ENCODE results near the gene PTGDR. TPM values are rescaled to one million over a fixed set of nuclear protein-coding genes. Genes with fewer than 3 reads are reported as not detected.

PTGDR gene
- under 1 TPM in 10 of 12 donors, not detected in 2; 0.11 to 0.85 (median 0.41) TPM for polyA plus RNA-seq (ENCODE audit: insufficient read length in 12 of 12)
- long read RNA-seq, donor 1, transcript PTGDR-201 (2 exons, 2,942 nt): major isoform, 17 of 18 reads
- long read RNA-seq, donor 1, partial matches to known transcripts: 0 of 18 reads
- long read RNA-seq, donor 1, other reads (novel, unspliced or antisense): 0 of 18 reads
- long read RNA-seq, donor 2: 0 reads
- long read RNA-seq, donor 3, partial matches to known transcripts: 0 of 1 reads
- long read RNA-seq, donor 3, other reads (novel, unspliced or antisense): 0 of 1 reads
- long read RNA-seq, donor 4: 0 reads
- long read RNA-seq, donor 5: 0 reads
- long read RNA-seq, donor 6: 0 reads
- long read RNA-seq, donor 7: 0 reads
- long read RNA-seq, donor 8, partial matches to known transcripts: 0 of 1 reads
- long read RNA-seq, donor 8, other reads (novel, unspliced or antisense): 0 of 1 reads
- long read RNA-seq, donor 9: 0 reads
- long read RNA-seq, donor 10: 0 reads
- long read RNA-seq, donor 11: 0 reads

GRCh38 chr14:52267501-52268278, at the start of gene PTGDR:
Gene PTGDR (plus strand): TSS chr14:52267698. CDS start chr14:52267815, 117 bp downstream.
- DNase-seq: no peak

GRCh38 chr14:52219488-52220084, 47.9 kb upstream of the PTGDR start:
- no peak for DNase-seq

- DNase-seq: no peak
Measured at GRCh38 chr14:52220924-52221811, 46.3 kb upstream of the PTGDR start.

- DNase-seq: no peak
Measured at GRCh38 chr14:52222901-52223300, 44.6 kb upstream of the PTGDR start.

GRCh38 chr14:52227619-52228222, 39.8 kb upstream of the PTGDR start:
- no peak for DNase-seq

GRCh38 chr14:52233693-52234092, 33.8 kb upstream of the PTGDR start:
- no peak for DNase-seq

GRCh38 chr14:52235434-52235833, 32.1 kb upstream of the PTGDR start:
- DNase-seq: no peak

- DNase-seq: no peak
Measured at GRCh38 chr14:52235866-52236510, 31.5 kb upstream of the PTGDR start.

GRCh38 chr14:52238682-52239081, 28.8 kb upstream of the PTGDR start:
- no peak for DNase-seq

GRCh38 chr14:52240623-52241022, 26.9 kb upstream of the PTGDR start:
- DNase-seq: no peak

GRCh38 chr14:52241087-52241793, 26.3 kb upstream of the PTGDR start:
- DNase-seq: no peak

- DNase-seq: no peak
Measured at GRCh38 chr14:52244328-52244727, 23.2 kb upstream of the PTGDR start.

GRCh38 chr14:52244997-52245396, 22.5 kb upstream of the PTGDR start:
- no peak for DNase-seq

- DNase-seq: no peak
Measured at GRCh38 chr14:52248057-52248456, 19.4 kb upstream of the PTGDR start.

GRCh38 chr14:52251724-52252123, 15.8 kb upstream of the PTGDR start:
- no peak for DNase-seq

GRCh38 chr14:52253503-52253902, 14.0 kb upstream of the PTGDR start:
- no peak for DNase-seq

GRCh38 chr14:52254086-52254485, 13.4 kb upstream of the PTGDR start:
- DNase-seq: no peak

- DNase-seq: no peak
Measured at GRCh38 chr14:52258783-52259182, 8.7 kb upstream of the PTGDR start.

GRCh38 chr14:52259434-52259833, 8.1 kb upstream of the PTGDR start:
- no peak for DNase-seq

- no peak for DNase-seq
Measured at GRCh38 chr14:52262600-52262999, 4.9 kb upstream of the PTGDR start.
